ENCODE results near the gene SGMS1.

DNA sequence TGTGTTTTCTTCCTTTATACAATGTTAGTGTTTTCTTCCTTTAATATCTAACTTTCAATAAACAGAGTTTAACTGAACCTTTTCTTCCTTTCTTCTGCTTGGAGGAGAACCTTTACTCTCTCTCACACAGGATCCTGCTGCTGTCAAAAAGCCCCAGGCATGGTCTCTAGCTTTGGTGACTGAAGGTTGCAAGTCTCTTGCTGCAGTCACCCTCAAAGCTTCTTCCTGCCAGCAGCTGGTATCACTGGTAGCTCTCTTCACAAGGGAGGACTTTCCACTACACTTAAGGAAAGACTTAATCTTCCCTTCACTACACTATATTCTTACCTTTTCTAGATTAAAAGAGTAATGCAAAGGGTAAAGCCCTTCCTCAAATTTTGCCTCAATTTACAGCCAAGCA, 153.4 kb downstream of the SGMS1 start:
- no peak for TF ChIP-seq POLR2A (IDR thresholded peaks at IDR 0.05; ENCODE audit: low read length)
- TF ChIP-seq GATA1 (IDR thresholded peaks at IDR 0.05; ENCODE audit: low read depth, low read length) = no peak
